ENCODE data around the gene RUNX2.

Gene RUNX2

DNA sequence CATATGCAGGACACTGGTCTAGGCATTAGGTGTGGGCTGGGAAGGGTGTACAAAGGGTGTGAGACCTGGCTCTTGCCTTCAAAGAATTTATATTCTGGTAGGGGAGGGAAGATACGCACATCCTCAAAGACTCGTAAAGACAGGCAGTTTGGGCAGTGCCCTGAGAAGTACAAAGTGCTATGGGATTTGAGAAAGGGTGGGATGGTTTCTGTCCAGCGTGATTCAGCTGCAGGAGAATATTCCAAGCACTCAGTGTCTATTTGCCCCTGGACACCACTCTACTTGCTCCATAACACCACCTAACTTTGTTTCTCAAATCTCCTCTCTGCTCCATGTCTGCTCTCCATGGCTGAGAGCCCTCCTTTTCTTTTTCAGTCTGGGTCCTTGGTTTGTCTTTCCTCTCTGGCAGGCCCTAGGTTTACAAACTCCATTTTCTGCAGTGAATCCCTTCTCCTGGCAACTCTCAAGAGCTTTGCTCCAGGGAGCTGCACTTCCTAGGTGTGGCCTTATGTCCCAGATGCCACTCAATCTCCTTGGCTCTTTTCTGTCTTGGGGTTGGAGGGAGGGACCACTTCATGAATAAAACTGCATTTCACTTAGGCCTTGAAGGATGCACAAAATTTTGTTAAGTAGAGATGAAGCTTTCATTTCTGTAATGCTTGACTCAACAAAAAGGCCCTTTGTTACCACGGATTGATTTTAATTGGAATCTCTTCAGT lies 377.2 kb downstream of the RUNX2 start:
- no peak for DNase-seq (ENCODE audit: low read depth)

DNA sequence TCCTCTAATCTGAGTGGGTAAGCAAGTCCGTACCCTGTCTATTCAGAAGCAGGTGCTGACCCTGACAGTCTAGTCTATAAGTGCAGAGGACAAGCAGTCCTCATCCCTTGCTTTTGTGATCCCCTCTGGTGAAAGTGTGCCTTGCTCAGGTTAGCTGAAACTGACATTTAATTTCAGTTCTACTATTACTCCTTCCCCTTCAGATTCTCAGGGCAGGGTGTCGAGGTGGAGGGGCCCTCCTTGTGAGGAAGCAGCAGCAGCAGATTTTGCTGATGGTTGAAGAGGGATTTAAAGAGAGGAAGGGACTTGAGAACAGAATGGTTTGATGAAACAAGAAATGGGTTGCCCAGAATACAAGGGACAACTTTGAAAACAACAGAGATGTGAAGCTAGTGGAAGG lies 378.2 kb downstream of the RUNX2 start:
- no peak for DNase-seq (ENCODE audit: low read depth)

DNA sequence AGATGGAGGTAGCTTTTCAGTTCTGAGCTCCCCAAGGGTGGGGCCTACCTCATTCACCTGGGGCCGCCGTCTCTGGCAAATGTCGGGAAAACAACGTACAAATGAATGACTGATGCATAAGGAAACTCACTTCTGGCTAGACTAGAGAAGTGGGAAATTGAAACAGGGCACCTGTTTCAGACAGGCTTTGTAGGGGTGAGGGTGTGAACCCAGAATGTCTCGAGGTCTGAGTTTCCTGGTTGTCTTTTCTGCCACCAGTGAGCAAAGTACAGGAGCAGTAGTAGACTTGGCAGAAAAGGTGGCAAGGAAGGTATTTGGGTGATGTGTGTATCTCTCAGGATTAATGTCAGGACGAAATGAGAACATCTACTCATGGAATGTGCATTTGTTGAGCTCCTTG lies 379.0 kb downstream of the RUNX2 start:
- no peak for DNase-seq (ENCODE audit: low read depth)

DNA sequence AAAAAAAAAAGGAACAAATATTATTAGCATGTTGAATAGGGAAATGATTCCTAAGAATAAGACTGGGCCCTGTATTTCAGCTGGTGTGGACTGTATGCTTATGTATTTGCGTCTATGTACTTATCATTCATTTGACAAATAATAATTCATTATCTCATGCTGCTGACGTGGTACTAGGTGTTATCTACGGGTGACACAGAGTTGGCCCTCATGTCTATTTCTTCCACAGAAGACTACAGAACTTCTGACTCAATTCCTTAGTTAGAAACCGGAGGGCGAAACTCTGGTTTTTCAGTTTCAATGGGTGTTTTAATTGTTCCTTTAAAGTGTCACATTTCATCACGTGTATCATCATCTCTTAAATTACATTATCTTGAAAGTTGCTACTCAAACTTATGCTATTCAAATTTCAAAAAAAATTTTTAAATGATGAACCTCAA lies 381.7 kb downstream of the RUNX2 start:
- DNase-seq (ENCODE audit: low read depth) = no peak

DNA sequence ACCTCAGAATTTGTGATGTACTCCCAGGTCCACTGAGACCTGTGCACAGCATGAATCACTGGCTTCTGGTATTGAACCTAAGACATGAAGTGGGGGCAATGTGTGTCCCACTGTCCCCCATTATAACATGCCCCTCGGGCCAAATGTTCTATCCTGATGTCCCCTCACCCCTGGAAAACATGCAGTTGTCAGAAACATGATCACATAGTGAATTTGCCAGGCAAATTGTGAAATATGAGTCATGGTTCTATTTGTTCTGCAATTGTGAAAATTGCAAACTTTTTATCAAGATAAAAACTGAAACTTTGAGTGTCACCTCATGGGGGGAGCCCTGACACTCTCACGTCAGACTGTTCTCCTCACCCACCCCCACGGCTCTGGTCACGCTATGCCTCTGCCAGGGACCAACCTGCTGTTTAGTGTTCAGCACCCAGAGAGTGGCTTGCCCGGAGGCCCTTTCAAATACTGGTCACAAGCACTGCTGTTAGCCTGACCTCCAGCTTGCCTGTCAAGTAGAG lies 382.2 kb downstream of the RUNX2 start:
- peak; percentile 44 for DNase-seq (ENCODE audit: low read depth)

DNA sequence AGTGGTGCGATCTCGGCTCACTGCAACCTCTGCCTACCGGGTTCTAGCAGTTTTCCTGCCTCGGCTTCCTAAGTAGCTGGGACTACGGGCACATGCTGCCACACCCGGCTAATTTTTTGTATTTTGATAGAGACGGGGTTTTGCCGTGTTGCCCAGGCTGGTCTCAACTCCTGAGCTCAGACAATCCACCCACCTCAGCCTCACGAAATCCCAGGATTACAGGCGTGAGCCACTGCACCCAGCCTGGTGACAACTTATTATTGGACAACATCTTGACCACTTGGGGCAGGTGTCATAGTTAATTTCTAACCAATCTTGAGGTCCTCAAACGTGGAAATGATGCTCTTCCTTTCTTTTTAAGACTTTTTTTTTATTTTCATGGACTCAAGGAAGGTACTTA lies 383.9 kb downstream of the RUNX2 start:
- no peak for DNase-seq (ENCODE audit: low read depth)

DNA sequence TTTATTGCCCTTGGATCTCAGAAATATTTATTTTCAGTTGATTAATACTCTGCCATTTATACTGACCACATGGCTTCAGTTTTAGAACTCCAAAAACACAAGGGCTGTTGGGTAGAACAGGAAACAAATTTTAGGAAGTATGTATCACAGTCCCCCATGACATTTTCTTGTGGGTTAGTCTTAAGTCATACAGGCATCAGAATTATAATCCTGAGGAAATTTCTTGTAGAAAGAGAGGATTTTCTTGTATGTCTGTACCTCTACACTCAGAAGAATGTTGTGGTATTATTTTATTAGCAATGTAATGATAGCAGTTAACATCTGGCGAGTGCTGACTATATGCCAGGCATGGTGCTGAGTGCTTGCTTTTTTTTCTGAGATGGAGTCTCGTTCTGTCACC lies 384.7 kb downstream of the RUNX2 start:
- no peak for DNase-seq (ENCODE audit: low read depth)

Measured in activated gamma-delta T cell treated with anti-CD3 and anti-CD28 coated beads, Interleukin-2, amount 50 U/mL, for 16 hours (primary cell).